Stomach (tissue), 9 donors: ENCODE measurements around the gene MAD2L1BP. TPM values are rescaled to one million over a fixed set of nuclear protein-coding genes. Genes with fewer than 3 reads are reported as not detected.

ENCODE experiments used
- DNase-seq, 2 donors: peaks; one replicate each; pipeline versions ENCODE4 v3.0.0 to v3.0.0-alpha.2; 2013 to 2019
- H3K27ac ChIP-seq, 5 donors: fragments of 200-600 bp in 4 of 5; sonication (generic) in 4 of 5; one replicate each; pipeline ENCODE4 v1.5.1; 2013 to 2019; ENCODE audit warnings: mild to moderate bottlenecking in 1 of 5, moderate library complexity in 1 of 5
- H3K27me3 ChIP-seq, 3 donors: fragments of 200-600 bp; sonication (generic); one replicate each; pipeline ENCODE4 v1.5.1; 2017 to 2019; ENCODE audit warnings: mixed run types in 1 of 3
- H3K36me3 ChIP-seq, 4 donors: fragments of 200-600 bp; sonication (generic); 1 replicate in 3 of 4; 2 replicates in 1 of 4; pipeline ENCODE4 v1.5.1; 2016 to 2019
- H3K4me1 ChIP-seq, 4 donors: fragments of 200-600 bp; sonication (generic); one replicate each; pipeline ENCODE4 v1.5.1; 2016 to 2019
- H3K4me3 ChIP-seq, 4 donors: fragments of 200-600 bp; sonication (generic) in 3 of 4; one replicate each; pipeline ENCODE4 v1.5.1; 2016 to 2019; ENCODE audit warnings: mild to moderate bottlenecking in 1 of 4
- H3K9me3 ChIP-seq, 4 donors: fragments of 200-600 bp; sonication (generic); one replicate each; pipeline ENCODE4 v1.5.1; 2016 to 2019
- EP300 ChIP-seq: sonication (generic); formaldehyde crosslinking; IDR thresholded peaks from one replicate; pipeline ENCODE4 v1.6.1; 2017; ENCODE audit warnings: antibody characterized with exemption
- POLR2A ChIP-seq, 4 donors: fragments of 450-650 bp; IDR thresholded peaks; one replicate each; pipeline ENCODE4 v1.6.1; 2016; ENCODE audit warnings: antibody characterized with exemption in 4 of 4, control low read depth in 2 of 4, mild to moderate bottlenecking in 1 of 4, moderate library complexity in 1 of 4
- POLR2AphosphoS5 ChIP-seq, 3 donors: sonication (generic); formaldehyde crosslinking; IDR thresholded peaks; one replicate each; pipeline ENCODE4 v1.6.1; 2016; ENCODE audit warnings: antibody characterized with exemption in 3 of 3
- WGBS, 5 donors: extraction: QIAGEN DNeasy Blood & Tissue Kit in 3 of 5; methylation state at CpG; one replicate each; pipeline versions ENCODE4 v1.1.5 to v1.1.7; 2013 to 2018; 5-methylcytosine and 5-hydroxymethylcytosine counted together
- intact Hi-C: fragments of 100-400 bp; cut with DNase I; formaldehyde crosslinking; loops from one replicate; pipeline ENCODE4 v1.15.1; 2023; ENCODE audit warnings: low total_unique reads
- polyA plus RNA-seq, 3 donors: library from polyadenylated mRNA; stranded (reverse); fragments of 200-250 nt; gene quantifications; one replicate each; pipeline ENCODE4 v1.2.3, GENCODE V29; 2013
- total RNA-seq, 5 donors: library from RNA; depleted of rRNA; stranded (reverse); fragments of >200 nt; gene quantifications; one replicate each; pipeline versions ENCODE4 v1.1.0 to v1.2.3, GENCODE V29; 2014 to 2016
- TF ChIP-seq, protein P1 (sequence below), 7 experiments: fragments of 450-650 bp in 4 of 7; fragments of 200-600 bp in 3 of 7; sonication (generic) in 3 of 7; IDR thresholded peaks; one replicate each; pipeline ENCODE4 v1.5.1; 2016 to 2019; ENCODE audit warnings: antibody characterized with exemption in 7 of 7, control low read depth in 2 of 7, mild to moderate bottlenecking in 1 of 7
- donor health status: healthy with polysubstance abuse.
- donor health status: Bipolar disorder and iron deficiency.
- donor health status: healthy.

Gene MAD2L1BP
- total and polyA plus RNA-seq, 8 donors: 7.8 to 282 (median 22.6) TPM

- Histone ChIP-seq H3K4me3 (no peak overlapping the region), H3K4me1 (peaks cover 39 to 55% (median 50%) of the 10 kb centered on the region in 4 donors), H3K27ac (peak overlapping the region; percentile 39 to 74 (median 53)), H3K9me3 (no peaks in the 10 kb centered on the region), H3K36me3 (peaks cover 13 to 24% (median 23%) of the 10 kb centered on the region in 4 donors), H3K27me3 (no peaks in the 10 kb centered on the region)
- TF ChIP-seq, protein P1, sequence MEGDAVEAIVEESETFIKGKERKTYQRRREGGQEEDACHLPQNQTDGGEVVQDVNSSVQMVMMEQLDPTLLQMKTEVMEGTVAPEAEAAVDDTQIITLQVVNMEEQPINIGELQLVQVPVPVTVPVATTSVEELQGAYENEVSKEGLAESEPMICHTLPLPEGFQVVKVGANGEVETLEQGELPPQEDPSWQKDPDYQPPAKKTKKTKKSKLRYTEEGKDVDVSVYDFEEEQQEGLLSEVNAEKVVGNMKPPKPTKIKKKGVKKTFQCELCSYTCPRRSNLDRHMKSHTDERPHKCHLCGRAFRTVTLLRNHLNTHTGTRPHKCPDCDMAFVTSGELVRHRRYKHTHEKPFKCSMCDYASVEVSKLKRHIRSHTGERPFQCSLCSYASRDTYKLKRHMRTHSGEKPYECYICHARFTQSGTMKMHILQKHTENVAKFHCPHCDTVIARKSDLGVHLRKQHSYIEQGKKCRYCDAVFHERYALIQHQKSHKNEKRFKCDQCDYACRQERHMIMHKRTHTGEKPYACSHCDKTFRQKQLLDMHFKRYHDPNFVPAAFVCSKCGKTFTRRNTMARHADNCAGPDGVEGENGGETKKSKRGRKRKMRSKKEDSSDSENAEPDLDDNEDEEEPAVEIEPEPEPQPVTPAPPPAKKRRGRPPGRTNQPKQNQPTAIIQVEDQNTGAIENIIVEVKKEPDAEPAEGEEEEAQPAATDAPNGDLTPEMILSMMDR (IDR thresholded peaks at IDR 0.05): peak in 6 of 7 experiments; percentile 25 to 99 (median 96)
- TF ChIP-seq POLR2AphosphoS5 (IDR thresholded peaks at IDR 0.05) (peak; percentile 4 to 71 (median 33)), EP300 (no peak)
- peak; percentile 92 to 95 for DNase-seq
- WGBS, 5 donors: 10 to 20% (median 13%) methylated on average over 8 to 16 of the region's 16 CpGs
- intact Hi-C loops: loop anchor here (5.0 to 10.0 kb wide), 2 partner anchors 97 to 410 kb away; no protein-coding TSS in a partner anchor
Observed at GRCh38 chr6:43667245-43668150, 31.9 kb downstream of the MAD2L1BP start.

DNA sequence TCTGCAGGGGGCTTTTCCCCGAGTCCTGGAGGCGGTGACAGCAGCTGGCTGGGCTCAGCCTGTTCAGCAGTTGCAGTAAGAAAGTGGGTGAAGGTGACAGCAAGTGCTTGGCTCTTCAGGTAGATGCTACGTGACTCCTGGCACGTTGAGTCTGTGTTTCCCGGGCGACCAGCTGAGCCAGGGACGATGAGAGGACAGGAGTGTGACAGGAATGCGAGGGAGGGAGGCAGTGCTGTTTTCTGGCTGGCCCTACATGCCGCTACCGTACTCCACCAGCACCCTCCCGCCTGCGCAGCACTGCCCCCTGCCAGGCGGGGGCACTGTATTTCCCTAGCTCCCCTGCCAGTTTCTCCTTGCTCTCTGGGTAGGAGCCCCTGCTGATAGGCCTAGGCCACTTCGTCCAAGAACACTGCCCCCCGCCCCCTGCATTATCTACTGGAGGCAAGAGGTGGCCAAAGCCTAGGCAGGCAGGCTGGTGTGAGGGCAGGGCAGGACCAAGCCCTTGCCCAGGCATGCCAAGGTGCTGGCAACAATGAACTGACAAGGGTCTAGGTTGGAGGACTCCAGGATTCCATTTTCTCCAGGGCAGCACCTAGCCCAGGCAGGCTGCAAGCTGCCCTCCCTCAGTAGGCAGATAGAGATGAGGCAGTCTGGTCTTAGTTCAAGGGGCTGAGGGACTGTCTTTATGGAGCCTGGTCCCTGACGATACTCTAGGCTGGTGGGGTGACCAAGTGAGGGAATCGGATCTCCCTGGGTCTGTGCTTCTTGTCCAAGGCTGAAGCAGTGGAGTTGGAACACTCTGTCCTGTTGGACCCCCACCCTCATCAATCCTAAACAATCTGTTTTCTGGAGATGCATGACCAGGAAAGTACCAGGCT lies 32.8 kb downstream of the MAD2L1BP start:
- Histone ChIP-seq H3K36me3 (peaks cover 16 to 33% (median 32%) of the 10 kb centered on the region in 4 donors), H3K4me1 (peaks cover 42 to 64% (median 55%) of the 10 kb centered on the region in 4 donors), H3K4me3 (no peak overlapping the region), H3K27ac (peak overlapping the region; percentile 39 to 74 (median 53)), H3K9me3 (no peaks in the 10 kb centered on the region), H3K27me3 (no peaks in the 10 kb centered on the region)
- intact Hi-C loops: loop anchor here (5.0 to 10.0 kb wide), 2 partner anchors 96 to 409 kb away; no protein-coding TSS in a partner anchor
- 12 to 28% (median 17%) methylated on average over 13 to 17 of the region's 17 CpGs for WGBS, 5 donors
- peak; percentile 69 to 94 for DNase-seq
- TF ChIP-seq POLR2A (IDR thresholded peaks at IDR 0.05) (no peak), POLR2AphosphoS5 (IDR thresholded peaks at IDR 0.05) (peak in 1 of 3 donors; percentile 57), EP300 (no peak)
- TF ChIP-seq, protein P1 (IDR thresholded peaks at IDR 0.05): peak in 5 of 7 experiments; percentile 35 to 59 (median 49)

- Histone ChIP-seq H3K9me3 (no peaks in the 10 kb centered on the region), H3K27me3 (no peaks in the 10 kb centered on the region), H3K4me3 (no peak overlapping the region), H3K36me3 (peaks cover 25 to 42% (median 41%) of the 10 kb centered on the region in 4 donors), H3K27ac (peak overlapping the region; percentile 11 to 74 (median 53)), H3K4me1 (peaks cover 42 to 69% (median 56%) of the 10 kb centered on the region in 4 donors)
- intact Hi-C loops: loop anchor here (5.0 to 10.0 kb wide), 2 partner anchors 96 to 408 kb away; no protein-coding TSS in a partner anchor
- peak; percentile 47 to 78 for DNase-seq
- 33 to 64% (median 46%) methylated on average over 12 to 15 of the region's 15 CpGs for WGBS, 5 donors
- no peak for TF ChIP-seq POLR2AphosphoS5 (IDR thresholded peaks at IDR 0.05)
- no peak for TF ChIP-seq POLR2A (IDR thresholded peaks at IDR 0.05)
- no peak for TF ChIP-seq EP300
- TF ChIP-seq, protein P1 (IDR thresholded peaks at IDR 0.05): no peak
Observed at GRCh38 chr6:43669050-43669921, 33.6 kb downstream of the MAD2L1BP start.
